Peyer's patch (tissue), 4 donors: ENCODE results near the gene GOLGA6L25.
"Not testable (repeated sequence)": the region's sequence is repeated elsewhere in the genome, so short reads cannot be mapped to it uniquely, and the experiment has no call there.

ENCODE experiments used
- POLR2A ChIP-seq, 2 donors: fragments of 450-650 bp; IDR thresholded peaks; one replicate each; pipeline ENCODE4 v1.5.1; 2017; ENCODE audit warnings: antibody characterized with exemption in 2 of 2, mild to moderate bottlenecking in 2 of 2, moderate library complexity in 2 of 2
- TF ChIP-seq, protein P1 (sequence below), 6 experiments: fragments of 450-650 bp in 4 of 6; fragments of 200-600 bp in 2 of 6; sonication (generic) in 1 of 6; IDR thresholded peaks; one replicate each; pipeline ENCODE4 v1.5.1; 2017 to 2019; ENCODE audit warnings: antibody characterized with exemption in 6 of 6, mild to moderate bottlenecking in 3 of 6, moderate library complexity in 1 of 6

DNA sequence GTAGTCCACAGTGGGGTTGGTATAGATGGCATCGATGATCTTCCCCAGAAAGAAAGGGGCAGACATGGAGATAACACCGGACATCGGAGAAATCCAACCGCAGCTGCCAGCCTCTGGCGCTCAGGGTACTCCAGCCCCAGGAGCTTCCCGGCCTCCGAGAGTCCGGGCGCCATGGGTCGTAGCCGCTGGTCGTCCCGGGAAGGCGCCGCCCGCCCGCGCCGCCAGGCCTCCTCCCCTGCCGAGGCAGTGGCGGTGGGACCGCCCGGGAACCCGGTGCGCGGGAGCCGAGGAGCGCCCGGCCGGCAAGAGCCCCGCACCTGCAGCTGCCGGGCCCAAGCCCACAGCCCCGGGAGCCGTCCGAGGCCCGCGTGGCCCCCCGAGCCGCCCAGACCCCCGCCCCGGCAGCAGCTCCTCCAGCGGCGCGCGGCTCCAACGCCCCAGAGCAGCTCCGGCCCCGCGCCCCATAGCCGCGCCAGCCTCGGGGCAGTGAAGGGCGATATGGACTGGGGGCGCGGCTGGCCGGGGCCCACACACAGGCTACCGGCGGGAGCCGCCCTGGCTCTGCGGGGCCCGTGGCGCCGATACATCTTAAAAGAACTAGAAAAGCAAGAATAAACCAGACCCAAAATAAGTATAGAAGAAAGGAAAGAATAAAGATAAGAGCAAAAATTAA is 45.0 kb upstream of the GOLGA6L25 start:
- TF ChIP-seq, protein P1, sequence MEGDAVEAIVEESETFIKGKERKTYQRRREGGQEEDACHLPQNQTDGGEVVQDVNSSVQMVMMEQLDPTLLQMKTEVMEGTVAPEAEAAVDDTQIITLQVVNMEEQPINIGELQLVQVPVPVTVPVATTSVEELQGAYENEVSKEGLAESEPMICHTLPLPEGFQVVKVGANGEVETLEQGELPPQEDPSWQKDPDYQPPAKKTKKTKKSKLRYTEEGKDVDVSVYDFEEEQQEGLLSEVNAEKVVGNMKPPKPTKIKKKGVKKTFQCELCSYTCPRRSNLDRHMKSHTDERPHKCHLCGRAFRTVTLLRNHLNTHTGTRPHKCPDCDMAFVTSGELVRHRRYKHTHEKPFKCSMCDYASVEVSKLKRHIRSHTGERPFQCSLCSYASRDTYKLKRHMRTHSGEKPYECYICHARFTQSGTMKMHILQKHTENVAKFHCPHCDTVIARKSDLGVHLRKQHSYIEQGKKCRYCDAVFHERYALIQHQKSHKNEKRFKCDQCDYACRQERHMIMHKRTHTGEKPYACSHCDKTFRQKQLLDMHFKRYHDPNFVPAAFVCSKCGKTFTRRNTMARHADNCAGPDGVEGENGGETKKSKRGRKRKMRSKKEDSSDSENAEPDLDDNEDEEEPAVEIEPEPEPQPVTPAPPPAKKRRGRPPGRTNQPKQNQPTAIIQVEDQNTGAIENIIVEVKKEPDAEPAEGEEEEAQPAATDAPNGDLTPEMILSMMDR (IDR thresholded peaks at IDR 0.05), result not testable (repeated sequence)
- not testable (repeated sequence) for TF ChIP-seq POLR2A (IDR thresholded peaks at IDR 0.05)
